Mammary epithelial cell (primary cell): ENCODE results near the gene BRME1.

Experiments used
- CTCF ChIP-seq, 2 donors: IDR thresholded peaks in 1 of 2; conservative IDR thresholded peaks in 1 of 2; 2 replicates each; pipeline ENCODE4 v1.5.1; 2011 to 2012; ENCODE audit warnings: inconsistent platforms in 2 of 2, low read length in 2 of 2, mild to moderate bottlenecking in 2 of 2, control low read depth in 1 of 2, low read depth in 1 of 2; ENCODE audit not compliant: insufficient read depth in 1 of 2; ENCODE audit errors: extremely low read depth in 1 of 2
- EZH2 ChIP-seq: IDR thresholded peaks from 2 replicates; pipeline ENCODE4 v1.6.1; 2012; ENCODE audit warnings: low read length, inconsistent platforms, borderline replicate concordance

DNA sequence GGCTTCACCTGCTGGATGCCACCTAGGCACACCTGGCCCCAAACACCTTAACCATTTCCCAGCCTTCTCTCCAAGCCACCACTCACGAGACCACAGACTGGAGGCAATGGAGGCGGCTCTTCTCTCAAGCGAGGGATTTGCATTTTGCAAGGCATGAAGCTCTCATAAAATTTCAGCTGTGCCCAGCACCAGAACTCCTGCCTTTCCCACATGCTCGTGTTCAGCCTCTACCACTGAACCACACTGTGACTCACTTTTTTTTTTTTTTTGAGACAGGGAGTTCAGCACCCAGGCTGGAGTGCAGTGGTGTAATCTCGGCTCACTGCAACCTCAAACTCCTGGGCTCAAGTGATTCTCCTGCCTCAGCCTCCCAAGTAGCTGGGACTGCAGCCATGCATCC is 18.4 kb downstream of the BRME1 start:
- TF ChIP-seq CTCF (conservative IDR thresholded peaks at IDR 0.05 in 1 of 2, IDR thresholded peaks at IDR 0.05 in 1 of 2; ENCODE audit: extremely low read depth in 1 of 2, insufficient read depth in 1 of 2, low read depth in 1 of 2, low read length in 2 of 2), result no peak
- TF ChIP-seq EZH2, result no peak
